ENCODE data around the gene TRIML1. TPM values are rescaled to one million over a fixed set of nuclear protein-coding genes. Genes with fewer than 3 reads are reported as not detected.

Gene TRIML1
- total RNA-seq, 1 experiment from 2014 or later: not detected

GRCh38 chr4:188146618-188147017 lies 7.4 kb downstream of the TRIML1 start:
- DNase-seq: no peak
- no peaks in the 10 kb centered on the region for H3K79me1 ChIP-seq (ENCODE audit: insufficient read depth, low read depth, low read length, poor library complexity, severe bottlenecking)
- peaks cover 2 to 9% of the 10 kb centered on the region in 2 experiments; a peak in 3 of 4 replicates for H3K4me1 Mint-ChIP-seq
- H3K4me1 ChIP-seq (ENCODE audit: insufficient read depth, low read length): no peaks in the 10 kb centered on the region; the same call in 1 of the 2 replicates
- H3K4me2 ChIP-seq (ENCODE audit: insufficient read depth, insufficient read length, low read length): no peak overlapping the region
- no peak overlapping the region for H3K18ac ChIP-seq (ENCODE audit: insufficient read length, low read depth, low read length)
- no peak overlapping the region for H3K27ac ChIP-seq (ENCODE audit: insufficient read length, low read depth, low read length)
- no CpG with 5 or more reads among the region's 11 CpGs for WGBS (ENCODE audit: extremely low coverage, insufficient read length, low lambda C conversion rate)
- no peaks in the 10 kb centered on the region for H3K27me3 Mint-ChIP-seq (ENCODE audit: low read depth)
- H3K23me2 ChIP-seq (ENCODE audit: insufficient read length, low read depth, low read length, poor library complexity, severe bottlenecking): no peaks in the 10 kb centered on the region
- H2BK20ac ChIP-seq (ENCODE audit: low read depth, low read length, poor library complexity, severe bottlenecking): no peak overlapping the region
- H2BK15ac ChIP-seq (ENCODE audit: low read depth, low read length): no peak overlapping the region
- no peak overlapping the region for H2AK5ac ChIP-seq (ENCODE audit: insufficient read length, low read length)
- no peak overlapping the region for H2AFZ ChIP-seq (ENCODE audit: low read length)
- peaks cover 8 to 10% of the 10 kb centered on the region in 2 experiments for H3K9me3 Mint-ChIP-seq
- no peak overlapping the region for H2BK120ac ChIP-seq (ENCODE audit: low read depth, low read length, poor library complexity, severe bottlenecking)
- H3K4me3 Mint-ChIP-seq: no peak overlapping the region
- no peak overlapping the region for H4K8ac ChIP-seq (replicated peaks; ENCODE audit: insufficient read length, low read depth, low read length)
- H4K5ac ChIP-seq (ENCODE audit: insufficient read length, low read depth, low read length): no peak overlapping the region
- no peak overlapping the region for H2BK12ac ChIP-seq (ENCODE audit: insufficient read length, low read depth, low read length)
- no peak overlapping the region for H3K56ac ChIP-seq (ENCODE audit: insufficient read length, low read depth, low read length)
- H4K91ac ChIP-seq (ENCODE audit: insufficient read length, low read depth, low read length): no peak overlapping the region
- no peak overlapping the region for H2BK5ac ChIP-seq (ENCODE audit: insufficient read length, low read length)
- H3T11ph ChIP-seq (ENCODE audit: low read length): no peak overlapping the region
- no peaks in the 10 kb centered on the region for H3K79me2 ChIP-seq (ENCODE audit: insufficient read depth, low read length)
- no peak overlapping the region for H3K4ac ChIP-seq (ENCODE audit: low read depth, low read length)
- no peak overlapping the region for H3K9ac ChIP-seq (ENCODE audit: extremely low read depth, insufficient read length, low read length)
- no peaks in the 10 kb centered on the region for H3K9me3 ChIP-seq (ENCODE audit: control insufficient read depth, low read depth, low read length)
- no peak overlapping the region for H3K23ac ChIP-seq (ENCODE audit: insufficient read length, low read depth, low read length)
- TF ChIP-seq CTCF (conservative IDR thresholded peaks at IDR 0.05): no peak
- no peaks in the 10 kb centered on the region for H3K27me3 ChIP-seq (ENCODE audit: insufficient read depth, low read length)
- H4K20me1 ChIP-seq (ENCODE audit: control insufficient read depth, insufficient read depth, insufficient read length): no peaks in the 10 kb centered on the region
- H3K36me3 Mint-ChIP-seq (ENCODE audit: insufficient read depth in 1 of 3, low read depth in 3 of 3): peaks cover 0 to 7% (median 2%) of the 10 kb centered on the region in 3 experiments; a peak in 4 of 7 replicates
- H3K27ac Mint-ChIP-seq: peak overlapping the region in 1 of 3 experiments; percentile 79; a peak in 3 of 7 replicates
- H3K14ac ChIP-seq (ENCODE audit: insufficient read depth, low read length): no peak overlapping the region
